Mesothelial cell of epicardium (in vitro differentiated cells): ENCODE measurements around the gene CDH20. TPM values are rescaled to one million over a fixed set of nuclear protein-coding genes. Genes with fewer than 3 reads are reported as not detected.
A peak's percentile ranks its signal among the peaks of the same experiment; 100 is the strongest.

Experiments
- DNase-seq, 2 experiments: peaks; one replicate each; pipeline ENCODE4 v3.0.0; 2021; ENCODE audit warnings: low spot score in 2 of 2; ENCODE audit not compliant: unreplicated experiment in 2 of 2
- H3K27ac Mint-ChIP-seq: 2 replicates; pipeline ENCODE4 v1.8.0; 2021; ENCODE audit warnings: mixed read lengths
- H3K27me3 Mint-ChIP-seq: 2 replicates; pipeline ENCODE4 v1.8.0; 2021; ENCODE audit warnings: low read depth, mixed read lengths
- H3K36me3 Mint-ChIP-seq: 2 replicates; pipeline ENCODE4 v1.8.0; 2021; ENCODE audit warnings: mixed read lengths
- H3K4me1 Mint-ChIP-seq: 2 replicates; pipeline ENCODE4 v1.8.0; 2021; ENCODE audit warnings: mixed read lengths
- H3K4me3 Mint-ChIP-seq: 2 replicates; pipeline ENCODE4 v1.8.0; 2021; ENCODE audit warnings: mild to moderate bottlenecking, moderate library complexity, mixed read lengths
- H3K9me3 Mint-ChIP-seq: 2 replicates; pipeline ENCODE4 v1.8.0; 2021; ENCODE audit warnings: mixed read lengths
- CTCF ChIP-seq: fragments of 200-600 bp; sonication (generic); IDR thresholded peaks from one replicate; pipeline ENCODE4 v1.5.0; 2021; ENCODE audit warnings: antibody characterized with exemption; ENCODE audit not compliant: unreplicated experiment
- total RNA-seq: library from RNA; stranded (reverse); gene quantifications from 3 replicates; pipeline ENCODE4 v1.2.1, GENCODE V29; 2021

CDH20 gene
- total RNA-seq, 1 donor from 2014 or later = 0.89 TPM

DNA sequence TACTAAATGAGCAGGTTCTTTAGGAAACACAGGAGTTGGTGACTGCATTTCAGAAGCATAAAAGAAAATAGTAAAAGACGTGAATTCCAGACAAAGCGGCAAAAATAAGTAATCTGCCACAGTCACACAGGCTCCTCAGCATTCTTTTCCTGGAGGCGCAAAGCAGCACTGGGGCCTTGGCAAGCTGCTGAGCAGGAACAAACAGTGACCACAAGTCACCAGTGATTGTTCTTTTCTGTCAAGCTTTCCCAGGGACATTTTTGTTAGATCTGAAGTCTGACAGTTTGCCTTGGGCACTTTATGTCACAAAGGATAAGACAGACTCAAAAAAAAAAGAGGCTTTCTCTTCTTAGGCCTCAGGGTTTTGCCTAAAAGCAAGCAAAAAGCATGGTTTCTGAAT lies 216.2 kb downstream of the CDH20 start:
- no peak for TF ChIP-seq CTCF
- Mint-ChIP-seq H3K4me1 (peaks cover 44% of the 10 kb centered on the region), H3K27me3 (peaks cover 3% of the 10 kb centered on the region), H3K36me3 (no peaks in the 10 kb centered on the region), H3K27ac (peak overlapping the region; percentile 90), H3K4me3 (no peak overlapping the region), H3K9me3 (no peaks in the 10 kb centered on the region)
- DNase-seq = no peak

- peak overlapping the region; percentile 90 for H3K27ac Mint-ChIP-seq
- H3K4me3 Mint-ChIP-seq = no peak overlapping the region
- no peak for TF ChIP-seq CTCF
- no peak for DNase-seq
- no peaks in the 10 kb centered on the region for H3K9me3 Mint-ChIP-seq
- H3K4me1 Mint-ChIP-seq = peaks cover 44% of the 10 kb centered on the region
- no peaks in the 10 kb centered on the region for H3K36me3 Mint-ChIP-seq
- H3K27me3 Mint-ChIP-seq = peaks cover 3% of the 10 kb centered on the region
Measured at GRCh38 chr18:61549889-61550288, 216.7 kb downstream of the CDH20 start.

DNA sequence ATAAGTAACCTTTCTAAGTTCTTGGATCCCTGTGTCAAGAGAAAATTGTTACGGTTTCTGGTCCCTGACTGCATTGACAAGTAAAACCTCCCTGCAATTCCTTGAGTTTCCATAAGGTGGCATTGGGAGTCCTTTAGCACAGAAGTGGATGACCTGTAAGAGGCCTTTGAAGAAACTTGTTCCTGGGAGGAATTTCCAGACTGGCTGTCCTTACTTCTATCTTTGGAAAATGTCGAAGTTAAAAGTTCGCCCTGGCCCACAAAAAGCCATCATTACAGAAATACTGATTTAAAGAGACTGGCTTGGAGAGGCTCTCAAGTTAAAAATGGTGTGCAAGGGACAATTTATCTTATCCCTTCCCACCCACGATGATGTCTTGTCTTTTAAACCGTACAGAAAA lies 218.4 kb downstream of the CDH20 start:
- Mint-ChIP-seq H3K9me3 (no peaks in the 10 kb centered on the region), H3K4me1 (peaks cover 33% of the 10 kb centered on the region), H3K36me3 (no peaks in the 10 kb centered on the region), H3K4me3 (no peak overlapping the region), H3K27me3 (peaks cover 3% of the 10 kb centered on the region), H3K27ac (peak overlapping the region; percentile 4)
- peak; percentile 84 for TF ChIP-seq CTCF
- no peak for DNase-seq

DNA sequence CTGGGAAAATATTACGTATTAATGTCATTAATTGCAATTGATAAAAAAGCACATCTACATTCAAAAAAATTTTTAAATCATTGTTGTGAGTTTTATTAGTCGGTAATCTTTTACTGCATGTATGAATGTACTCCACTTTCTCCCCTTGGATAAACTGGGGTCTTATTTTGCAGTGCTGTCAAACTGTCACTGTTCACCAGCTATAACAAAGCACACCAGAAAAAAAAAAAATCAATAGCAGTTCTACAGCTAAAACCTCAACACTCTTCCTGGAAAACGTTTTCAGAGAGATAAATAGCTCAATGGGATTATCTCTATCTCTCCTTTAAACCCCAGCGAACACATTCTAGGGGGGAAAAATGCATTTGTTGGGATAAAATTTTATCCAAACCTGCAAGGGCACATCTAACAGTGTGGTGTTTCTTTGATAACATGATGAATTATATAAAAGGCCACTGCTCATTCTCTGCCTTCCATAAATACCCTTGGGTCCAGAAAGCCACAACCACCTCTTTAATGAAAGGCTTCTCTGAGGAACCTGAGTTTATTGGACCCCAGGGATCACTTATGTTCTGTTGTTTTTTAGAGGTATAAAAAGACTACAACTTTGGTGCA lies 219.9 kb downstream of the CDH20 start:
- Mint-ChIP-seq H3K27me3 (peaks cover 3% of the 10 kb centered on the region), H3K4me3 (no peak overlapping the region), H3K9me3 (no peaks in the 10 kb centered on the region), H3K27ac (no peak overlapping the region), H3K36me3 (no peaks in the 10 kb centered on the region), H3K4me1 (peaks cover 32% of the 10 kb centered on the region)
- no peak for TF ChIP-seq CTCF
- DNase-seq = no peak

- Mint-ChIP-seq H3K27ac (no peak overlapping the region), H3K4me1 (peaks cover 28% of the 10 kb centered on the region), H3K4me3 (no peak overlapping the region), H3K9me3 (no peaks in the 10 kb centered on the region), H3K27me3 (peaks cover 3% of the 10 kb centered on the region), H3K36me3 (no peaks in the 10 kb centered on the region)
- no peak for TF ChIP-seq CTCF
- no peak for DNase-seq
Measured at GRCh38 chr18:61554117-61554776, 221.0 kb downstream of the CDH20 start.
